Ovary (tissue), 9 donors: Measurements from ENCODE around the gene MEGF8. TPM values are rescaled to one million over a fixed set of nuclear protein-coding genes. Genes with fewer than 3 reads are reported as not detected.

ENCODE experiments used
- DNase-seq, 5 donors: peaks; one replicate each; pipeline ENCODE4 v3.0.0-alpha.2; 2019 to 2020
- H3K27ac ChIP-seq, 2 donors: fragments of 200-600 bp; one replicate each; pipeline versions ENCODE4 v1.5.1 to v1.8.0; 2019 to 2022
- H3K27me3 ChIP-seq: fragments of 200-600 bp; one replicate; pipeline ENCODE4 v1.8.0; 2022
- H3K36me3 ChIP-seq: fragments of 200-600 bp; sonication (generic); one replicate; pipeline ENCODE4 v1.5.1; 2019
- H3K4me1 ChIP-seq: one replicate; pipeline ENCODE4 v1.8.1; 2013; ENCODE audit warnings: mild to moderate bottlenecking, moderate library complexity; ENCODE audit not compliant: insufficient read depth
- H3K4me3 ChIP-seq: fragments of 200-600 bp; sonication (generic); one replicate; pipeline ENCODE4 v1.5.1; 2017
- H3K9me3 ChIP-seq, 2 donors: fragments of 200-600 bp in 1 of 2; sonication (generic) in 1 of 2; one replicate each; pipeline versions ENCODE4 v1.5.1 to v1.8.1; 2013 to 2019; ENCODE audit warnings: mild to moderate bottlenecking in 1 of 2, moderate library complexity in 1 of 2
- CTCF ChIP-seq, 3 donors: fragments of 450-650 bp in 2 of 3; fragments of 200-600 bp in 1 of 3; IDR thresholded peaks; one replicate each; pipeline versions ENCODE4 v1.5.1 to v1.8.0; 2016 to 2022; ENCODE audit warnings: antibody characterized with exemption in 3 of 3, mild to moderate bottlenecking in 1 of 3
- EP300 ChIP-seq: sonication (generic); formaldehyde crosslinking; IDR thresholded peaks from one replicate; pipeline ENCODE4 v1.6.1; 2017; ENCODE audit warnings: antibody characterized with exemption
- POLR2A ChIP-seq: fragments of 450-650 bp; IDR thresholded peaks from one replicate; pipeline ENCODE4 v1.6.1; 2017; ENCODE audit warnings: antibody characterized with exemption, mild to moderate bottlenecking, moderate library complexity
- WGBS, 3 donors: extraction: QIAGEN DNeasy Blood & Tissue Kit in 1 of 3; methylation state at CpG; one replicate each; pipeline versions ENCODE4 v1.1.5 to v1.1.7; 2013 to 2017; 5-methylcytosine and 5-hydroxymethylcytosine counted together
- intact Hi-C, 4 donors: fragments of 100-400 bp; cut with DNase I; formaldehyde crosslinking; loops; one replicate each; pipeline versions ENCODE4 v1.11.0 to v1.15.1; 2022 to 2023
- polyA plus RNA-seq, 2 donors: library from polyadenylated mRNA; stranded (reverse); fragments of 200-250 nt in 1 of 2; fragments of 350-450 nt in 1 of 2; fragmentation: Illumina TruSeq in 1 of 2; extraction: RNeasy Lipid Tissue Mini Kit (QIAGEN cat#74804) in 1 of 2; gene quantifications; one replicate each; pipeline ENCODE4 v1.2.3, GENCODE V29; 2013 to 2014
- total RNA-seq, 7 donors: library from RNA; depleted of rRNA in 2 of 7; stranded (reverse); fragments of >200 nt in 2 of 7; fragmentation: NEBNext Ultra II Directional in 3 of 7; extraction: Animal tissue kit (Norgen Biotek cat#: 25700) in 3 of 7; gene quantifications; one replicate each; pipeline versions ENCODE4 v1.1.0 to v1.2.4, GENCODE V29; 2016 to 2023
- donor health status: DM: no; HTN: no; CAD: no; lungs with moderate emphysema.
- donor health status: DM: no; HTN: no; CAD: no.
- donor health status: Bipolar disorder and iron deficiency.
- donor health status: DM: yes; HTN: yes; CAD: no.
- donor health status: DM: no; HTN: no; CAD: no.
- donor health status: DM: yes; HTN: yes; CAD: no.

Gene MEGF8
- total and polyA plus RNA-seq, 9 donors = 11.0 to 31.6 (median 23.3) TPM

- intact Hi-C loops = no loop called here
- no peak for DNase-seq
- Histone ChIP-seq H3K27me3 (no peaks in the 10 kb centered on the region), H3K36me3 (no peaks in the 10 kb centered on the region), H3K9me3 (no peaks in the 10 kb centered on the region), H3K4me1 (peaks cover 3% of the 10 kb centered on the region), H3K4me3 (no peak overlapping the region), H3K27ac (no peak overlapping the region)
- TF ChIP-seq CTCF (IDR thresholded peaks at IDR 0.05) = no peak
- TF ChIP-seq POLR2A = no peak
- no peak for TF ChIP-seq EP300
- WGBS, 3 donors = 87 to 92% (median 91%) methylated on average over 30 of the region's 30 CpGs
Measured at GRCh38 chr19:42407085-42407815, 81.8 kb downstream of the MEGF8 start.

- no peaks in the 10 kb centered on the region for H3K36me3 ChIP-seq
- no peak overlapping the region for H3K4me3 ChIP-seq
- no peaks in the 10 kb centered on the region for H3K9me3 ChIP-seq
- intact Hi-C loops = no loop called here
- TF ChIP-seq POLR2A = no peak
- TF ChIP-seq EP300 = no peak
- TF ChIP-seq CTCF (IDR thresholded peaks at IDR 0.05) = no peak
- DNase-seq = no peak
- peaks cover 3% of the 10 kb centered on the region for H3K4me1 ChIP-seq
- H3K27ac ChIP-seq = no peak overlapping the region
- H3K27me3 ChIP-seq = no peaks in the 10 kb centered on the region
- 93 to 95% (median 95%) methylated on average over 10 of the region's 10 CpGs for WGBS, 3 donors
Measured at GRCh38 chr19:42407816-42408175, 82.4 kb downstream of the MEGF8 start.

- intact Hi-C loops = no loop called here
- no peak for DNase-seq
- 65 to 68% (median 67%) methylated on average over 6 of the region's 6 CpGs for WGBS, 3 donors
- no peaks in the 10 kb centered on the region for H3K27me3 ChIP-seq
- no peak overlapping the region for H3K27ac ChIP-seq
- no peaks in the 10 kb centered on the region for H3K36me3 ChIP-seq
- H3K4me1 ChIP-seq = peaks cover 3% of the 10 kb centered on the region
- no peak overlapping the region for H3K4me3 ChIP-seq
- no peaks in the 10 kb centered on the region for H3K9me3 ChIP-seq
- no peak for TF ChIP-seq CTCF (IDR thresholded peaks at IDR 0.05)
- TF ChIP-seq EP300 = no peak
- no peak for TF ChIP-seq POLR2A
Measured at GRCh38 chr19:42409477-42409876, 84.0 kb downstream of the MEGF8 start.

GRCh38 chr19:42410371-42410770 lies 84.9 kb downstream of the MEGF8 start:
- 92 to 96% (median 93%) methylated on average over 28 to 30 of the region's 30 CpGs for WGBS, 3 donors
- no peaks in the 10 kb centered on the region for H3K27me3 ChIP-seq
- intact Hi-C loops = no loop called here
- no peak overlapping the region for H3K27ac ChIP-seq
- DNase-seq = no peak
- H3K9me3 ChIP-seq = no peaks in the 10 kb centered on the region
- H3K4me3 ChIP-seq = no peak overlapping the region
- no peaks in the 10 kb centered on the region for H3K36me3 ChIP-seq
- H3K4me1 ChIP-seq = peaks cover 3% of the 10 kb centered on the region
- no peak for TF ChIP-seq CTCF (IDR thresholded peaks at IDR 0.05)
- TF ChIP-seq POLR2A = no peak
- no peak for TF ChIP-seq EP300
